Heart right ventricle (tissue), 16 donors: ENCODE measurements around the gene AKAP13. TPM values are rescaled to one million over a fixed set of nuclear protein-coding genes. Genes with fewer than 3 reads are reported as not detected.

Source experiments
- ATAC-seq, 8 donors: fragments of 200-7000 bp; cut with Tn5 transposase; one replicate each; pipeline ENCODE4 v1.9.1; 2020; ENCODE audit warnings: mild to moderate bottlenecking in 8 of 8, moderate library complexity in 8 of 8, moderate number of reproducible peaks in 1 of 8
- DNase-seq, 2 donors: peaks; one replicate each; pipeline ENCODE4 v3.0.0-alpha.2; 2020
- H3K27ac ChIP-seq, 10 donors: fragments of 200-600 bp; sonication (generic) in 2 of 10; one replicate each; pipeline versions ENCODE4 v1.5.0 to v1.8.0; 2020 to 2022; ENCODE audit warnings: mild to moderate bottlenecking in 3 of 10
- H3K27me3 ChIP-seq, 7 donors: fragments of 200-600 bp; one replicate each; pipeline ENCODE4 v1.8.0; 2021 to 2022; ENCODE audit warnings: mild to moderate bottlenecking in 2 of 7
- H3K36me3 ChIP-seq, 9 donors: fragments of 200-600 bp; sonication (generic) in 1 of 9; one replicate each; pipeline versions ENCODE4 v1.5.0 to v1.8.0; 2020 to 2022; ENCODE audit warnings: mild to moderate bottlenecking in 2 of 9
- H3K4me1 ChIP-seq, 9 donors: fragments of 200-600 bp; sonication (generic) in 1 of 9; one replicate each; pipeline versions ENCODE4 v1.5.0 to v1.8.0; 2020 to 2022; ENCODE audit warnings: mild to moderate bottlenecking in 4 of 9
- H3K4me3 ChIP-seq, 10 donors: fragments of 200-600 bp; sonication (generic) in 2 of 10; one replicate each; pipeline versions ENCODE4 v1.5.0 to v1.8.0; 2020 to 2022; ENCODE audit warnings: mild to moderate bottlenecking in 7 of 10, moderate library complexity in 2 of 10
- H3K9me3 ChIP-seq, 11 donors: fragments of 200-600 bp in 10 of 11; sonication (generic) in 2 of 11; one replicate each; pipeline versions ENCODE4 v1.5.0 to v1.8.0; 2013 to 2022; ENCODE audit warnings: mild to moderate bottlenecking in 2 of 11, control low read depth in 1 of 11, moderate library complexity in 1 of 11
- CTCF ChIP-seq, 9 donors: fragments of 200-600 bp; sonication (generic) in 2 of 9; IDR thresholded peaks; one replicate each; pipeline versions ENCODE4 v1.5.0 to v1.8.0; 2021 to 2022; ENCODE audit warnings: antibody characterized with exemption in 9 of 9, mild to moderate bottlenecking in 5 of 9, moderate library complexity in 1 of 9
- WGBS, 2 donors: extraction: QIAGEN DNeasy Blood & Tissue Kit; methylation state at CpG; one replicate each; pipeline ENCODE4 v1.1.7; 2013; ENCODE audit warnings: inconsistent platforms in 1 of 2; 5-methylcytosine and 5-hydroxymethylcytosine counted together
- intact Hi-C, 10 donors: fragments of 100-400 bp; cut with DNase I; formaldehyde crosslinking; loops; one replicate each; pipeline versions ENCODE4 v1.11.1 to v1.14.2; 2022
- polyA plus RNA-seq, 2 donors: library from polyadenylated mRNA; stranded (reverse); fragments of 200-250 nt; gene quantifications; one replicate each; pipeline ENCODE4 v1.2.3, GENCODE V29; 2013
- total RNA-seq, 10 donors: library from RNA; stranded (reverse); fragmentation: NEBNext Ultra II Directional in 3 of 10; extraction: Animal tissue kit (Norgen Biotek cat#: 25700) in 3 of 10; gene quantifications; one replicate each; pipeline versions ENCODE4 v1.2.1 to v1.2.4, GENCODE V29; 2021 to 2023
- donor health status: Arrhythmogenic right ventricular cardiomyopathy.
- donor health status: ischemic (EF 13 %, LVEDD 7.1; RV severe dilation, severe dysfunction).
- donor health status: healthy with polysubstance abuse.
- donor health status: DM: no; HTN: yes; CAD: no.
- donor health status: DM: no; HTN: no; CAD: no.
- donor health status: ischemic (EF 25% LVEDD 6.9; RV normal size, moderate dysfunction).
- donor health status: ischemic (EF 25% LVEDD 5.7; RV mildly dilated, moderate dysfunction).
- donor health status: healthy.
- donor health status: DM: yes; HTN: yes; CAD: no.
- donor health status: Ischemic cardiomyopathy.
- donor health status: ischemic (EF 35%, LVEDD 5.7; RV mildly dilated, moderate dysfunction).
- donor health status: nonischemic (EF 11% LVEDD 7.7; RV severe dilation, severe dysfunction).
- donor health status: DM: yes; HTN: yes; CAD: no.
- donor health status: PGD.
- donor health status: ischemic (EF 29% LVEDD 5.4; RV normal size, mild dysfunction).
- donor health status: nonischemic (EF 23%, LVEDD 6.1; RV moderate dilation, normal function).

AKAP13 gene
- total and polyA plus RNA-seq, 12 donors, result 89.3 to 645 (median 480) TPM

- H3K36me3 ChIP-seq, result peaks cover 0 to 11% (median 0%) of the 10 kb centered on the region in 9 donors
- H3K4me3 ChIP-seq, result peak overlapping the region in 9 of 10 donors; percentile 31 to 63 (median 54)
- WGBS, 2 donors, result 36 to 40% methylated on average over 4 of the region's 4 CpGs
- DNase-seq, result no peak
- no peaks in the 10 kb centered on the region for H3K9me3 ChIP-seq
- no peaks in the 10 kb centered on the region for H3K27me3 ChIP-seq
- no peak for ATAC-seq
- intact Hi-C loops, result loop anchor here in 6 of 10 donors (5.0 to 10.0 kb wide), 5 partner anchors 39 to 104 kb away; no protein-coding TSS in a partner anchor
- H3K4me1 ChIP-seq, result peaks cover 25 to 100% (median 98%) of the 10 kb centered on the region in 9 donors
- peak overlapping the region; percentile 3 to 93 (median 83) for H3K27ac ChIP-seq
- no peak for TF ChIP-seq CTCF (IDR thresholded peaks at IDR 0.05)
These were observed 240.7 kb downstream of the AKAP13 start for GRCh38 chr15:85621094-85621493.

- H3K9me3 ChIP-seq, result no peaks in the 10 kb centered on the region
- H3K27me3 ChIP-seq, result no peaks in the 10 kb centered on the region
- peaks cover 26 to 100% (median 98%) of the 10 kb centered on the region in 9 donors for H3K4me1 ChIP-seq
- ATAC-seq (no peak), DNase-seq (no peak)
- TF ChIP-seq CTCF (IDR thresholded peaks at IDR 0.05), result no peak
- peak overlapping the region in 9 of 10 donors; percentile 31 to 63 (median 54) for H3K4me3 ChIP-seq
- peak overlapping the region in 8 of 10 donors; percentile 25 to 93 (median 85) for H3K27ac ChIP-seq
- intact Hi-C loops, result loop anchor here in 6 of 10 donors (5.0 to 10.0 kb wide), 5 partner anchors 40 to 102 kb away; no protein-coding TSS in a partner anchor
- H3K36me3 ChIP-seq, result peaks cover 0 to 20% (median 0%) of the 10 kb centered on the region in 9 donors
- 33 to 42% methylated on average over 6 of the region's 6 CpGs for WGBS, 2 donors
These were observed 241.9 kb downstream of the AKAP13 start for GRCh38 chr15:85622221-85622831.

- H3K4me1 ChIP-seq, result peaks cover 24 to 100% (median 96%) of the 10 kb centered on the region in 9 donors
- DNase-seq (no peak), ATAC-seq (peak in 3 of 8 donors; percentile 13 to 21 (median 18))
- intact Hi-C loops, result loop anchor here in 6 of 10 donors (5.0 to 10.0 kb wide), 5 partner anchors 41 to 101 kb away; no protein-coding TSS in a partner anchor
- TF ChIP-seq CTCF (IDR thresholded peaks at IDR 0.05), result no peak
- H3K36me3 ChIP-seq, result peaks cover 0 to 29% (median 0%) of the 10 kb centered on the region in 9 donors
- 35 to 50% methylated on average over 5 of the region's 5 CpGs for WGBS, 2 donors
- H3K4me3 ChIP-seq, result peak overlapping the region in 9 of 10 donors; percentile 8 to 63 (median 54)
- H3K27ac ChIP-seq, result peak overlapping the region; percentile 8 to 93 (median 76)
- H3K9me3 ChIP-seq, result no peaks in the 10 kb centered on the region
- H3K27me3 ChIP-seq, result no peaks in the 10 kb centered on the region
These were observed 243.1 kb downstream of the AKAP13 start for GRCh38 chr15:85623315-85624049.

GRCh38 chr15:85624291-85624801, 243.9 kb downstream of the AKAP13 start:
- ATAC-seq, result peak; percentile 43 to 78 (median 63)
- Histone ChIP-seq H3K27ac (peak overlapping the region; percentile 8 to 93 (median 76)), H3K9me3 (no peaks in the 10 kb centered on the region), H3K4me1 (peaks cover 21 to 100% (median 96%) of the 10 kb centered on the region in 9 donors), H3K27me3 (no peaks in the 10 kb centered on the region), H3K36me3 (peaks cover 0 to 29% (median 0%) of the 10 kb centered on the region in 9 donors), H3K4me3 (peak overlapping the region in 6 of 10 donors; percentile 52 to 63 (median 58))
- intact Hi-C loops, result loop anchor here in 6 of 10 donors (5.0 to 10.0 kb wide), 5 partner anchors 42 to 100 kb away; no protein-coding TSS in a partner anchor
- peak in 1 of 2 donors; percentile 67 for DNase-seq
- 16 to 23% methylated on average over 7 of the region's 7 CpGs for WGBS, 2 donors
- no peak for TF ChIP-seq CTCF (IDR thresholded peaks at IDR 0.05)
